Liver (tissue), 9 donors: ENCODE results near the gene NTM. TPM values are rescaled to one million over a fixed set of nuclear protein-coding genes. Genes with fewer than 3 reads are reported as not detected.

Experiments used
- DNase-seq: peaks from one replicate; pipeline ENCODE4 v3.0.0-alpha.2; 2017; ENCODE audit warnings: low spot score
- H3K27ac ChIP-seq, 2 donors: one replicate each; pipeline ENCODE4 v1.7.0; 2013; ENCODE audit warnings: inconsistent platforms in 2 of 2, low read length in 2 of 2, control low read depth in 1 of 2, low read depth in 1 of 2, mild to moderate bottlenecking in 1 of 2
- H3K27me3 ChIP-seq, 4 donors: one replicate each; pipeline versions ENCODE4 v1.6.1 to v1.7.0; 2013; ENCODE audit warnings: low read length in 3 of 4, inconsistent platforms in 1 of 4, mild to moderate bottlenecking in 1 of 4, moderate library complexity in 1 of 4; ENCODE audit not compliant: control insufficient read depth in 4 of 4, insufficient read depth in 4 of 4
- H3K36me3 ChIP-seq, 4 donors: one replicate each; pipeline versions ENCODE4 v1.6.1 to v1.7.0; 2013; ENCODE audit warnings: low read length in 3 of 4, mild to moderate bottlenecking in 3 of 4, low read depth in 1 of 4, moderate library complexity in 1 of 4; ENCODE audit not compliant: control insufficient read depth in 4 of 4, insufficient read depth in 3 of 4
- H3K4me1 ChIP-seq, 4 donors: one replicate each; pipeline versions ENCODE4 v1.6.1 to v1.7.0; 2013; ENCODE audit warnings: low read length in 3 of 4, mild to moderate bottlenecking in 3 of 4, moderate library complexity in 1 of 4; ENCODE audit not compliant: control insufficient read depth in 4 of 4, insufficient read depth in 4 of 4
- H3K4me3 ChIP-seq, 3 donors: one replicate each; pipeline versions ENCODE4 v1.6.1 to v1.7.0; 2013; ENCODE audit warnings: low read length in 3 of 3, control low read depth in 1 of 3, low read depth in 1 of 3, mild to moderate bottlenecking in 1 of 3
- H3K9ac ChIP-seq, 2 donors: one replicate each; pipeline ENCODE4 v1.7.0; 2013; ENCODE audit warnings: low read length in 2 of 2, mild to moderate bottlenecking in 2 of 2, moderate library complexity in 2 of 2, control low read depth in 1 of 2, low read depth in 1 of 2
- H3K9me3 ChIP-seq, 4 donors: one replicate each; pipeline versions ENCODE4 v1.6.1 to v1.7.0; 2013; ENCODE audit warnings: low read length in 3 of 4; ENCODE audit not compliant: control insufficient read depth in 4 of 4
- ATF3 ChIP-seq: IDR thresholded peaks from 2 replicates; pipeline ENCODE4 v1.6.1; 2016; ENCODE audit warnings: antibody characterized with exemption
- CTCF ChIP-seq: fragments of 150-350 bp; IDR thresholded peaks from 2 replicates; pipeline ENCODE4 v1.5.1; 2017; ENCODE audit warnings: improper control_type of control experiment, low read depth, low read length; ENCODE audit not compliant: missing input control
- FOXA1 ChIP-seq: IDR thresholded peaks from 2 replicates; pipeline ENCODE4 v1.6.1; 2016; ENCODE audit warnings: antibody characterized with exemption
- FOXA2 ChIP-seq: IDR thresholded peaks from 2 replicates; pipeline ENCODE4 v1.6.1; 2016; ENCODE audit warnings: antibody characterized with exemption
- GABPA ChIP-seq, 2 donors: IDR thresholded peaks in 1 of 2; conservative IDR thresholded peaks in 1 of 2; 2 replicates each; pipeline ENCODE4 v1.6.1; 2016; ENCODE audit warnings: antibody characterized with exemption in 2 of 2, mild to moderate bottlenecking in 1 of 2, moderate library complexity in 1 of 2
- HNF4A ChIP-seq, 2 donors: conservative IDR thresholded peaks; 2 replicates each; pipeline ENCODE4 v1.6.1; 2016; ENCODE audit warnings: antibody characterized with exemption in 2 of 2, mild to moderate bottlenecking in 2 of 2
- HNF4G ChIP-seq: IDR thresholded peaks from 2 replicates; pipeline ENCODE4 v1.6.1; 2016; ENCODE audit warnings: antibody characterized with exemption
- JUND ChIP-seq, 2 donors: IDR thresholded peaks; 2 replicates each; pipeline ENCODE4 v1.6.1; 2016; ENCODE audit warnings: antibody characterized with exemption in 2 of 2
- MAX ChIP-seq: IDR thresholded peaks from 2 replicates; pipeline ENCODE4 v1.6.1; 2016; ENCODE audit warnings: antibody characterized with exemption
- NR2F2 ChIP-seq: IDR thresholded peaks from 2 replicates; pipeline ENCODE4 v1.6.1; 2016; ENCODE audit warnings: antibody characterized with exemption
- RAD21 ChIP-seq, 2 donors: IDR thresholded peaks; 2 replicates each; pipeline ENCODE4 v1.6.1; 2016; ENCODE audit warnings: antibody characterized with exemption in 2 of 2, mild to moderate bottlenecking in 2 of 2
- RXRA ChIP-seq, 2 donors: IDR thresholded peaks; 2 replicates each; pipeline ENCODE4 v1.6.1; 2017 to 2018; ENCODE audit warnings: antibody characterized with exemption in 2 of 2, mild to moderate bottlenecking in 1 of 2
- SP1 ChIP-seq: IDR thresholded peaks from 2 replicates; pipeline ENCODE4 v1.6.1; 2018; ENCODE audit warnings: antibody characterized with exemption, mild to moderate bottlenecking
- TAF1 ChIP-seq: conservative IDR thresholded peaks from 2 replicates; pipeline ENCODE4 v1.6.1; 2016; ENCODE audit warnings: antibody characterized with exemption, mild to moderate bottlenecking
- YY1 ChIP-seq: IDR thresholded peaks from 2 replicates; pipeline ENCODE4 v1.6.1; 2016; ENCODE audit warnings: antibody characterized with exemption, mild to moderate bottlenecking
- ZBTB33 ChIP-seq: IDR thresholded peaks from 2 replicates; pipeline ENCODE4 v1.6.1; 2016; ENCODE audit warnings: antibody characterized with exemption
- WGBS: extraction: QIAGEN DNeasy Blood & Tissue Kit; methylation state at CpG from one replicate; pipeline ENCODE4 v1.1.7; 2013; 5-methylcytosine and 5-hydroxymethylcytosine counted together
- polyA plus RNA-seq, 2 donors: library from polyadenylated mRNA; stranded (reverse) in 1 of 2; unstranded in 1 of 2; fragments of 200-250 nt in 1 of 2; fragments of >200 nt in 1 of 2; fragmentation: Nextera tagmentation in 1 of 2; extraction: Ambion mirVana in 1 of 2; gene quantifications; one replicate each; pipeline versions ENCODE4 v1.2.1 to v1.2.3, GENCODE V29; 2013 to 2015
- total RNA-seq, 2 donors: library from RNA; depleted of rRNA; stranded (reverse); fragments of >200 nt; gene quantifications; one replicate each; pipeline ENCODE4 v1.2.3, GENCODE V29; 2014
- donor health status: healthy.
- donor health status: healthy.
- donor health status: healthy.
- donor health status: healthy.
- donor health status: healthy.

The NTM gene
- total and polyA plus RNA-seq, 4 donors: 0.08 to 1.1 (median 0.08) TPM; not detected in 1

GRCh38 chr11:132346558-132347148, 976.2 kb downstream of the NTM start:
- H3K27me3 ChIP-seq: no peaks in the 10 kb centered on the region
- H3K36me3 ChIP-seq: no peaks in the 10 kb centered on the region
- H3K27ac ChIP-seq: no peak overlapping the region
- no peak for TF ChIP-seq HNF4G
- TF ChIP-seq MAX: no peak
- TF ChIP-seq JUND (IDR thresholded peaks at IDR 0.05): no peak
- no peak overlapping the region for H3K9ac ChIP-seq
- no peak for DNase-seq
- H3K4me1 ChIP-seq: peaks cover 3 to 17% (median 14%) of the 10 kb centered on the region in 4 donors
- WGBS: 84% methylated on average over 6 of the region's 6 CpGs
- no peak overlapping the region for H3K4me3 ChIP-seq
- no peaks in the 10 kb centered on the region for H3K9me3 ChIP-seq

GRCh38 chr11:132347156-132348090, 977.0 kb downstream of the NTM start:
- 76% methylated on average over 22 of the region's 22 CpGs for WGBS
- no peak for TF ChIP-seq RXRA (IDR thresholded peaks at IDR 0.05)
- Histone ChIP-seq H3K4me3 (no peak overlapping the region), H3K27me3 (no peaks in the 10 kb centered on the region), H3K36me3 (no peaks in the 10 kb centered on the region), H3K9me3 (no peaks in the 10 kb centered on the region), H3K9ac (no peak overlapping the region), H3K27ac (no peak overlapping the region), H3K4me1 (peaks cover 3 to 18% (median 14%) of the 10 kb centered on the region in 4 donors)
- no peak for DNase-seq

GRCh38 chr11:132349811-132350733, 979.7 kb downstream of the NTM start:
- DNase-seq: no peak
- H3K27ac ChIP-seq: peak overlapping the region; percentile 80 to 85
- H3K27me3 ChIP-seq: no peaks in the 10 kb centered on the region
- WGBS: 35% methylated on average over 7 of the region's 7 CpGs
- H3K4me3 ChIP-seq: peak overlapping the region in 1 of 3 donors; percentile 20
- no peaks in the 10 kb centered on the region for H3K9me3 ChIP-seq
- no peaks in the 10 kb centered on the region for H3K36me3 ChIP-seq
- no peak overlapping the region for H3K9ac ChIP-seq
- H3K4me1 ChIP-seq: peaks cover 3 to 18% (median 14%) of the 10 kb centered on the region in 4 donors
- TF ChIP-seq RAD21 (IDR thresholded peaks at IDR 0.05): peak in 1 of 2 donors; percentile 38
- no peak for TF ChIP-seq CTCF
- TF ChIP-seq FOXA2: no peak
- TF ChIP-seq RXRA (IDR thresholded peaks at IDR 0.05): peak in 1 of 2 donors; percentile 33
- TF ChIP-seq HNF4G: no peak
- TF ChIP-seq FOXA1: no peak
- peak; percentile 68 for TF ChIP-seq YY1
- TF ChIP-seq ZBTB33: no peak
- peak in 1 of 2 donors; percentile 31 for TF ChIP-seq JUND (IDR thresholded peaks at IDR 0.05)
- TF ChIP-seq TAF1: no peak
- TF ChIP-seq NR2F2: no peak
- TF ChIP-seq SP1: no peak
- TF ChIP-seq GABPA (IDR thresholded peaks at IDR 0.05 in 1 of 2, conservative IDR thresholded peaks at IDR 0.05 in 1 of 2): no peak
- TF ChIP-seq ATF3: no peak
- peak; percentile 41 to 78 for TF ChIP-seq HNF4A (conservative IDR thresholded peaks at IDR 0.05)
